ENCODE results near the gene MET. TPM values are rescaled to one million over a fixed set of nuclear protein-coding genes. Genes with fewer than 3 reads are reported as not detected.

The MET gene
- total RNA-seq, 2 donors from 2014 or later, result 0.88 TPM; not detected in 1

Other genes with a start within 250 kb of the MET start
- gene CAV2, start 172.5 kb upstream of the MET start, total RNA-seq, result under 1 TPM in 1 of 2 donors, not detected in 1; 0.12 TPM
- gene CAV1, start 147.2 kb upstream of the MET start, total RNA-seq, result not detected
- 100 to 1,000 TPM in 1 of 2 donors, 10 to 100 TPM in 1; 97.3 to 148 TPM for gene CAPZA2, start 190.4 kb downstream of the MET start, total RNA-seq